ENCODE results near the gene CARMIL3. TPM values are rescaled to one million over a fixed set of nuclear protein-coding genes. Genes with fewer than 3 reads are reported as not detected.

CARMIL3 gene
- total and polyA plus RNA-seq, 2 of the 8 experiments (the other 6 are each of a cell fraction or from before 2014, with no cell fraction given): 6.0 to 9.0 TPM

DNA sequence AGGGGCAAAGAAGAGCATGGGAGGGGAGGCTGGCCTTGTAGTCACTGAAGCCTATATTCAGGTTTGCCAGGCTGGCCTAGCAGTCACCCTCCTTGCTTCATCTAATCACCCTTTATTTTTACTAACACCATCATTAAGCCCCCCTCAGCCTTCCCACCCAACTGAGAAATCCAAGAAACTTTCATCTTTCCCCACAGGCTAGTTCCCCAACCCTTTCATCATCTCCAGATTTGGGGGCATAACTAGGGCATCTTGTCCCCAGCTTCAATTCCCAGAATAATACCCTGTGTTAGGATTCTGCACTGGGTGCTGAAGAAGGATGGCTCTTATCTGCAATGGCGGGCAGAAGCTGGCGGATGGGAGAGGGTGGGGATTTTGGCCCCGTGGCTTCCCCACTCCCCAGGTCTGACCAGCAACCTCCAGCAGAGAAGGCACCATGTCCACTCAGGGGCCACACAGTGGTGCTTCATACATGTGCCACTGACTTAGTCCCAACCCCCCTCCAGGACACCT lies 49.2 kb downstream of the CARMIL3 start:
- Histone ChIP-seq H2AK5ac (ENCODE audit: low read depth, low read length) (no peak overlapping the region), H3K79me2 (ENCODE audit: control insufficient read depth in 1 of 2, insufficient read depth in 2 of 2, low read length in 2 of 2) (peaks cover 0 to 6% of the 10 kb centered on the region in 2 experiments; a peak in 1 of 4 replicates), H2BK15ac (ENCODE audit: low read length) (no peak overlapping the region), H3K36me3 (ENCODE audit: control insufficient read depth in 2 of 4, insufficient read depth in 4 of 4, low read length in 3 of 4) (peaks cover 9 to 76% (median 47%) of the 10 kb centered on the region in 4 experiments; a peak in 7 of 8 replicates), H2AFZ (ENCODE audit: low read length) (no peak overlapping the region), H3K4ac (replicated peaks; ENCODE audit: insufficient read length, low read depth, low read length) (no peak overlapping the region), H4K5ac (ENCODE audit: insufficient read length, low read depth, low read length) (no peak overlapping the region), H4K8ac (ENCODE audit: extremely low read depth, insufficient read depth, low read length) (no peak overlapping the region; the same call in 1 of the 2 replicates), H2BK12ac (ENCODE audit: low read depth, low read length) (no peak overlapping the region), H4K91ac (replicated peaks; ENCODE audit: insufficient read length, low read length) (no peak overlapping the region), H3K79me1 (ENCODE audit: low read depth, low read length) (peaks cover 5% of the 10 kb centered on the region), H3K9ac (replicated peaks in 1 of 4; ENCODE audit: extremely low read depth in 1 of 4, low read depth in 3 of 4, low read length in 3 of 4) (no peak overlapping the region), H2BK20ac (ENCODE audit: low read length) (no peak overlapping the region), H3K4me1 (replicated peaks in 1 of 4; ENCODE audit: control insufficient read depth in 3 of 4, insufficient read depth in 4 of 4, low read length in 3 of 4) (no peaks in the 10 kb centered on the region), H2BK5ac (ENCODE audit: low read depth, low read length) (no peak overlapping the region), H3K27me3 (replicated peaks in 1 of 4; ENCODE audit: control insufficient read depth in 3 of 4, extremely low read depth in 1 of 4, insufficient read depth in 3 of 4, low read length in 3 of 4) (no peaks in the 10 kb centered on the region), H2BK120ac (replicated peaks; ENCODE audit: low read depth, low read length) (no peak overlapping the region), H3K23ac (ENCODE audit: insufficient read length) (no peak overlapping the region), H4K20me1 (replicated peaks in 1 of 2; ENCODE audit: control insufficient read depth in 1 of 2, insufficient read depth in 2 of 2, low read length in 2 of 2) (peaks cover 7 to 11% of the 10 kb centered on the region in 2 experiments), H3K23me2 (ENCODE audit: low read depth, low read length) (no peaks in the 10 kb centered on the region), H3K4me3 (ENCODE audit: extremely low read depth in 1 of 4, insufficient read depth in 2 of 4, low read depth in 3 of 4, low read length in 4 of 4) (no peak overlapping the region), H3K14ac (ENCODE audit: insufficient read length) (no peak overlapping the region), H3K4me2 (ENCODE audit: insufficient read depth in 1 of 2, low read depth in 2 of 2, low read length in 2 of 2) (no peak overlapping the region), H3K56ac (replicated peaks; ENCODE audit: insufficient read length, low read depth, low read length) (no peak overlapping the region), H3K9me3 (ENCODE audit: insufficient read depth in 2 of 2, low read depth in 1 of 2, low read length in 1 of 2) (peaks cover 7% of the 10 kb centered on the region in 2 experiments; a peak in 3 of 4 replicates), H3K18ac (ENCODE audit: extremely low read depth, low read length) (no peak overlapping the region), H3K27ac (ENCODE audit: low read depth, low read length) (no peak overlapping the region)
- ChIA-PET CTCF (ENCODE audit: partially characterized antibody) (interaction anchor here (1.2 to 12.2 kb wide), 4 partner anchors 7 to 44 kb away, joined by 4 to 160 read pairs (median 74); partner anchors contain the start of gene PCK2), POLR2A (ENCODE audit: partially characterized antibody) (interaction anchor here (0.9 to 23.9 kb wide), 16 partner anchors 7 to 102 kb away, joined by 3 to 626 read pairs (median 8); partner anchors contain the start of genes CARMIL3, CPNE6, DCAF11 and EMC9)
- DNase-seq (ENCODE audit: low read depth in 1 of 2, low spot score in 2 of 2) (no peak), FAIRE-seq (no peak)
- WGBS, 2 experiments (ENCODE audit: extremely low coverage in 1 of 2, insufficient coverage in 1 of 2, insufficient read length in 1 of 2, insufficient replicate concordance in 2 of 2, low coverage in 1 of 2, low lambda C conversion rate in 2 of 2, missing lambda C conversion rate in 1 of 2): 91% methylated on average over 3 of the region's 3 CpGs; no CpG with 5 or more reads in 1 of the 2 experiments
- TF ChIP-seq, protein P1, sequence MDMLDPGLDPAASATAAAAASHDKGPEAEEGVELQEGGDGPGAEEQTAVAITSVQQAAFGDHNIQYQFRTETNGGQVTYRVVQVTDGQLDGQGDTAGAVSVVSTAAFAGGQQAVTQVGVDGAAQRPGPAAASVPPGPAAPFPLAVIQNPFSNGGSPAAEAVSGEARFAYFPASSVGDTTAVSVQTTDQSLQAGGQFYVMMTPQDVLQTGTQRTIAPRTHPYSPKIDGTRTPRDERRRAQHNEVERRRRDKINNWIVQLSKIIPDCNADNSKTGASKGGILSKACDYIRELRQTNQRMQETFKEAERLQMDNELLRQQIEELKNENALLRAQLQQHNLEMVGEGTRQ (IDR thresholded peaks at IDR 0.05; ENCODE audit: low read length): no peak
- TF ChIP-seq NRF1 (IDR thresholded peaks at IDR 0.05; ENCODE audit: low read depth, low read length): no peak
- TF ChIP-seq TEAD4 (IDR thresholded peaks at IDR 0.05; ENCODE audit: low read depth, low read length): no peak
- TF ChIP-seq BRCA1 (IDR thresholded peaks at IDR 0.05; ENCODE audit: low read depth, low read length): no peak
- TF ChIP-seq RAD21 (IDR thresholded peaks at IDR 0.05 in 1 of 2, conservative IDR thresholded peaks at IDR 0.05 in 1 of 2; ENCODE audit: low read depth in 2 of 2, low read length in 2 of 2): no peak
- no peak for TF ChIP-seq TAF7 (optimal IDR thresholded peaks at IDR 0.05; ENCODE audit: borderline replicate concordance, low read depth, low read length)

All from H1 (cell line).